Subcutaneous abdominal adipose tissue (tissue), 5 donors: ENCODE measurements around the gene GPRASP1.

ENCODE experiments used
- H3K27ac ChIP-seq: one replicate; pipeline ENCODE4 v1.7.0; 2013; ENCODE audit warnings: low read depth, mild to moderate bottlenecking, inconsistent platforms, low read length, moderate library complexity
- H3K27me3 ChIP-seq, 5 donors: one replicate each; pipeline ENCODE4 v1.7.0; 2013; ENCODE audit warnings: low read length in 5 of 5, inconsistent platforms in 1 of 5; ENCODE audit not compliant: control insufficient read depth in 5 of 5, insufficient read depth in 4 of 5
- H3K36me3 ChIP-seq, 5 donors: one replicate each; pipeline ENCODE4 v1.7.0; 2013; ENCODE audit warnings: low read length in 5 of 5; ENCODE audit not compliant: control insufficient read depth in 5 of 5, insufficient read depth in 5 of 5
- H3K4me1 ChIP-seq, 5 donors: one replicate each; pipeline ENCODE4 v1.7.0; 2013; ENCODE audit warnings: low read length in 5 of 5, mild to moderate bottlenecking in 3 of 5, moderate library complexity in 1 of 5; ENCODE audit not compliant: control insufficient read depth in 5 of 5, insufficient read depth in 5 of 5
- H3K4me3 ChIP-seq, 5 donors: one replicate each; pipeline ENCODE4 v1.7.0; 2013; ENCODE audit warnings: low read length in 5 of 5, low read depth in 1 of 5
- H3K9ac ChIP-seq, 5 donors: one replicate each; pipeline ENCODE4 v1.7.0; 2013; ENCODE audit warnings: low read length in 5 of 5, mild to moderate bottlenecking in 4 of 5, moderate library complexity in 3 of 5
- H3K9me3 ChIP-seq, 5 donors: one replicate each; pipeline ENCODE4 v1.7.0; 2013; ENCODE audit warnings: low read length in 5 of 5; ENCODE audit not compliant: control insufficient read depth in 5 of 5
- donor health status: healthy.
- donor health status: healthy.
- donor health status: healthy.
- donor health status: healthy.
- donor health status: healthy.

The GPRASP1 gene, protein sequence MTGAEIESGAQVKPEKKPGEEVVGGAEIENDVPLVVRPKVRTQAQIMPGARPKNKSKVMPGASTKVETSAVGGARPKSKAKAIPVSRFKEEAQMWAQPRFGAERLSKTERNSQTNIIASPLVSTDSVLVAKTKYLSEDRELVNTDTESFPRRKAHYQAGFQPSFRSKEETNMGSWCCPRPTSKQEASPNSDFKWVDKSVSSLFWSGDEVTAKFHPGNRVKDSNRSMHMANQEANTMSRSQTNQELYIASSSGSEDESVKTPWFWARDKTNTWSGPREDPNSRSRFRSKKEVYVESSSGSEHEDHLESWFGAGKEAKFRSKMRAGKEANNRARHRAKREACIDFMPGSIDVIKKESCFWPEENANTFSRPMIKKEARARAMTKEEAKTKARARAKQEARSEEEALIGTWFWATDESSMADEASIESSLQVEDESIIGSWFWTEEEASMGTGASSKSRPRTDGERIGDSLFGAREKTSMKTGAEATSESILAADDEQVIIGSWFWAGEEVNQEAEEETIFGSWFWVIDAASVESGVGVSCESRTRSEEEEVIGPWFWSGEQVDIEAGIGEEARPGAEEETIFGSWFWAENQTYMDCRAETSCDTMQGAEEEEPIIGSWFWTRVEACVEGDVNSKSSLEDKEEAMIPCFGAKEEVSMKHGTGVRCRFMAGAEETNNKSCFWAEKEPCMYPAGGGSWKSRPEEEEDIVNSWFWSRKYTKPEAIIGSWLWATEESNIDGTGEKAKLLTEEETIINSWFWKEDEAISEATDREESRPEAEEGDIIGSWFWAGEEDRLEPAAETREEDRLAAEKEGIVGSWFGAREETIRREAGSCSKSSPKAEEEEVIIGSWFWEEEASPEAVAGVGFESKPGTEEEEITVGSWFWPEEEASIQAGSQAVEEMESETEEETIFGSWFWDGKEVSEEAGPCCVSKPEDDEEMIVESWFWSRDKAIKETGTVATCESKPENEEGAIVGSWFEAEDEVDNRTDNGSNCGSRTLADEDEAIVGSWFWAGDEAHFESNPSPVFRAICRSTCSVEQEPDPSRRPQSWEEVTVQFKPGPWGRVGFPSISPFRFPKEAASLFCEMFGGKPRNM (N-terminal part only)

DNA sequence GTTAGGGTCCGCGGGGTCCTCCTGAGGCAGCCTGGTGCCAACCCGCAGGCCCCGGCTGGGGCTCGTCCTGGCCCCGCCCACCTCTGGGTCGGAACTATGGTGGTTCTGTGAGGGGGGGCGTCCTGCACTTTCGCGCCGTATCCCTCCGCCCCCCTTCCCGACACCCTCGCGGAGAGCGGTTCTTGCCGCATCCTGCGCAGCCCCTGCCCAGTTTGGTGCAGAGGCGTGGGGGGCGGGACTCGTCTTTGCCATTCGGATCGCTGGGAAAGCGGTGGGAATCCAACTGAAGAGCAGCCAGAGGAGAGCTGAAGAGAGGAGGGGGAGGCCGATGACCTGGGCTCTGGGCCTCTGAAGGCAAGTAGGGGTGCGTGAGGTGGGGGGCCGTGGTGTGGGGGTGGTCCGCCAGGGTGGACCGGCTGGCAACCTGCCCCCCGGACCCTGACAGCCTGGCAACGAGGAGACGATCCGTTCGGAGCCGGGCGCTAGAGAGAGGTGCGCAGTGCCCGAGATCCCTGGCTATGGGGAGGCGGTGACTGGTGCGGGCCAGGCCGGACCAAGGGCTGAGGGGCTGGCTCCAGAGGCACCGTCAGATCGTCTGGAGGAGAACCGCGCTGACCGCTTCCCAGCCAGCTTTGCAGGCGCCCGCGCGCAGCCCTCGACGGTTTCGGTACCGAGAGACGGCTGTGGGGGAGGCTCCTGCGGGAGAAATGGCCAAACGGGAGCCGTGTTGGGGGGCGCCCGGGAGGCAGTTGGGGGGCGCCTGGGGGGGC is at the start of gene GPRASP1:
Gene GPRASP1, plus strand, starts transcription at position 242 of the 770 bp plus-strand sequence. CDS start 2,431 bp downstream, outside the sequence.
- peak within 1 kb of the TSS; percentile 65 to 80 (median 69) for H3K4me3 ChIP-seq
- no peaks in the 10 kb centered on the region for H3K9me3 ChIP-seq
- H3K9ac ChIP-seq: peak within 1 kb of the TSS; percentile 8 to 77 (median 32)
- no peak within 1 kb of the TSS for H3K27ac ChIP-seq
- H3K36me3 ChIP-seq: no peaks in the 10 kb centered on the region
- H3K4me1 ChIP-seq: peaks cover 0 to 12% (median 4%) of the 10 kb centered on the region in 5 donors
- H3K27me3 ChIP-seq: peaks cover 0 to 5% (median 0%) of the 10 kb centered on the region in 5 donors

DNA sequence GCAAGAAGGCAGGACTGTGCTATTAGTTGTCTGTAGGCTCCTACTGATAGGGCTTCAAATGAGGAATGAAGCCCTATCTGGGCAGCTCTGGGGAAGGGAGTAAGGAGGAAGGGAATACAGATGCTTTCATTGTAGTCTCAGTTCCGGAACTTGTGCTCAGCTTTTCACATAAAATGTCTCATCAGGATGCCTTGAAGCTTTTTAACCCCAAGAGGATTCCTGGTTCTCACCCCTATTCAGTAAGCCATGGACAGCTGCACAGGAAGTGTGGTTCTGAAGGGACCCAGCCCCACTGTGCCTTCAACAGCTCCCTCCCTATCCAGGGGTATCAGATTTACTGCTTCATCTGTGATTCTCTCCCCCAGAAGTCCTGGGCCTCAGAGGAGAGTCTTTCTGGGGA is 47.0 kb upstream of the GPRASP1 start:
- Histone ChIP-seq H3K4me1 (peaks cover 0 to 11% (median 7%) of the 10 kb centered on the region in 5 donors), H3K27me3 (peaks cover 0 to 3% (median 0%) of the 10 kb centered on the region in 5 donors), H3K27ac (no peak overlapping the region), H3K9me3 (no peaks in the 10 kb centered on the region), H3K36me3 (peaks cover 0 to 6% (median 5%) of the 10 kb centered on the region in 5 donors), H3K9ac (no peak overlapping the region), H3K4me3 (no peak overlapping the region)

DNA sequence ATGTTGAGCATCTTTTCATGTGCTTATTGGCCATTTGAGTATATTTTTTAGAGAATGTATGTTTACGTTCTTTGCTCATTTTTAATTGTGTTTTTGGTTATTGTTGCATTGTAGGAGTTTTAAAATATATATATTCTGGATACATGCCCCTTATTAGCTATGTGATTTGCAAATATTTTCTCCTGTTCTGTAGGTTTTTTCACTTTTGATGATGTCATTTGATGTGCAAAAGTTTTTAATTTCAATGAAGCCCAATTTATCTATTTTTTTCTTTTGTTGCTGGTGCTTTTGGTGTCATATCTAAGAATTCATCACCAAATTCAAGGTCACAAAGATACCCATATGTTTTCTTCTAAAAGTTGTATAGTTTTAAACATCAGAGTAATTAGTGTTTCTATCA is 45.2 kb upstream of the GPRASP1 start:
- Histone ChIP-seq H3K27ac (no peak overlapping the region), H3K36me3 (peaks cover 0 to 8% (median 6%) of the 10 kb centered on the region in 5 donors), H3K4me1 (no peaks in the 10 kb centered on the region), H3K9ac (no peak overlapping the region), H3K9me3 (no peaks in the 10 kb centered on the region), H3K4me3 (no peak overlapping the region), H3K27me3 (no peaks in the 10 kb centered on the region)

DNA sequence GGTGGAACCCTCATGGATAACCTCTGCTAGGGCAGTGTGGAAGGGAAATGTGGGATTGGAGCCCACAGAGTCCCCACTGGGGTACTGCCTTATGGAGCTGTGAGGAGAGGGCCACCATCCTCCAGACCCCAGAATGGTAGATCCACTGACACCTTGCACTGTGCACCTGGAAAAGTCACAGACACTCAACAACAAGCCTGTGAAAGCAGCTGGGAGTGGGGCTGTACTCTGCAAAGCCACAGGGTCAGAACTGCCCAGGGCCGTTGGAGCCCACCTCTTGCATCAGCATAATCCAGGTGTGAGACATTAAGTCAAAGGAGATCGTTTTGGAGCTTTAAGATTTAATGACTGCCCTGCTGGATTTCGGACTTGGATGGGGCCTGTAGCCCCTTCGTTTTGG is 40.4 kb upstream of the GPRASP1 start:
- H3K27ac ChIP-seq: no peak overlapping the region
- H3K27me3 ChIP-seq: no peaks in the 10 kb centered on the region
- no peaks in the 10 kb centered on the region for H3K4me1 ChIP-seq
- no peaks in the 10 kb centered on the region for H3K9me3 ChIP-seq
- H3K4me3 ChIP-seq: no peak overlapping the region
- no peak overlapping the region for H3K9ac ChIP-seq
- H3K36me3 ChIP-seq: peaks cover 0 to 4% (median 0%) of the 10 kb centered on the region in 5 donors

DNA sequence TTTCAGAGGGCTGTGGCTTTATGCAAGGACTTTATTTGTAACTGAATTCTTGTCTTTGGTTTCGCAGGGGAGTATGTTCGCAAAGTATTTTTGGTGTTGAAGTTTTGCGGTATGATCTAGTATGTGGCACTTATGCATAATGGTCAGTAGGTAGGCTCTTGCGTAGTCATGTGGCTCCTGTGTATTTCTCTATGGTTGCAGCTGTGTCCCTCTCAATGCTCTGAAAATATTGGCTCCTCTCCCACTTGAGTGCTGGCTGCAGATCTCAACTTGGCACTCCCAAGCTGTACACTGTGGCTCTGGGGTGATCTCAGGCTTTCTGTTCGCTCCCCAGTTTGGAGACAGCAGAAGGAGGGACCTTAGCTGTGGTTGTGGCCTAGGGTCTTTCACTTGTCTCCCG is 27.2 kb upstream of the GPRASP1 start:
- Histone ChIP-seq H3K36me3 (no peaks in the 10 kb centered on the region), H3K9ac (no peak overlapping the region), H3K27ac (no peak overlapping the region), H3K4me3 (no peak overlapping the region), H3K9me3 (peaks cover 0 to 25% (median 14%) of the 10 kb centered on the region in 5 donors), H3K4me1 (peaks cover 0 to 2% (median 0%) of the 10 kb centered on the region in 5 donors), H3K27me3 (peaks cover 0 to 4% (median 2%) of the 10 kb centered on the region in 5 donors)

DNA sequence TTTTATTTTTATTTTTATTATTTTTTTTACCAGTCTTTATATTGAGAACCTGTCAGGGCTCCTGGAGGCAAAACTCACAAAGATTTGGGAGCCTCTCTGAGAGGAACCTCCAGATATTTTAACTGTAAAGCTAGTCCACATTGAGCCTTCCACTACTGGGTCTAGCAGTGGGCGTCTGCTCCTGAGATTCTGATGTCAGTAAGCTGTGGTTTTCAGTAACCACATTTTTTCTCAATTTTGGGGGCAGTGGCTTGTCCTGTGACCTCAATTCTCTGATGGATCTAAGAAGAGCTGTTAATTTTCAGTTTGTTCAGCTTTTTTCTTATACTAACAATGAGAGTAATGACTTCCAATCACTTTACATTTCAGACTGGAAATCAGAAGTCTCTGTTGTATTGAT is 23.6 kb upstream of the GPRASP1 start:
- peaks cover 0 to 2% (median 0%) of the 10 kb centered on the region in 5 donors for H3K9me3 ChIP-seq
- no peak overlapping the region for H3K27ac ChIP-seq
- peaks cover 0 to 2% (median 0%) of the 10 kb centered on the region in 5 donors for H3K4me1 ChIP-seq
- H3K36me3 ChIP-seq: no peaks in the 10 kb centered on the region
- peaks cover 0 to 7% (median 3%) of the 10 kb centered on the region in 5 donors for H3K27me3 ChIP-seq
- no peak overlapping the region for H3K9ac ChIP-seq
- no peak overlapping the region for H3K4me3 ChIP-seq

DNA sequence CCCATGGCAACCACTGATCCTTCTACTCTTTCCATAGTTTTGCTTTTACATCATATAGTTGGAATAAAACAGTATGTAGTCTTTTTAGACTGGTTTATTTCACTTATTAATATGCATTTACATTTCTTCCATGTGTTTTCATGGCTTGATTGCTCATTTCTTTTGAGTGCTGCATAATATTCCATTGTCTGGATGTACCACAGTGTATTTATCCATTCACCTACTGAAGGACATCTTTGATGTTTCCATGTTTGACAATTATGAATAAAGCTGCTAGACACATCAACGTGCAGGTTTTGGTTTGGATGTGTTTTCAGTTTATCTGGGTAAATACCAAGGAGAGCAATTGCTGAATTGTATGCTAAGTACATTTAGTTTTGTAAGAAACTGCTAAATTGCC is 13.7 kb upstream of the GPRASP1 start:
- Histone ChIP-seq H3K27me3 (no peaks in the 10 kb centered on the region), H3K4me1 (no peaks in the 10 kb centered on the region), H3K4me3 (no peak overlapping the region), H3K27ac (no peak overlapping the region), H3K9me3 (peaks cover 0 to 15% (median 7%) of the 10 kb centered on the region in 5 donors), H3K36me3 (no peaks in the 10 kb centered on the region), H3K9ac (no peak overlapping the region)

DNA sequence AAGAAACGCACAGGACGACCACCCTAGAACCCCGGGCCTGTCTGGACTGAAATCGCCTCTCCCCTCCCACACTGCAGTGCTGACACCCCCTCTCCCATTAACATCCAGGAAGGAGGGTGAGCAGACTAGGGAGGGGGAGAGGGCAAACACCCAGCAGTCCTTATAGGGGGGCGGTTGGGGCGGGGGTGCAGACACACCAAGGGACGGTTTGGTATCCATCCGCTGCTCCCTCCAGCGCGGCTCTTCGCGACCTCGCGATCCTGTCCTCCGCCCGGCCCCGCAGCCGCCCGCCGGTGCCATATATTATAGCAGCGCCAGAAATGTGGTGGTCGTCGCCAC is 411 bp upstream of the GPRASP1 start:
- Histone ChIP-seq H3K4me1 (peaks cover 0 to 12% (median 4%) of the 10 kb centered on the region in 5 donors), H3K9ac (peak overlapping the region in 2 of 5 donors; percentile 64 to 77), H3K36me3 (no peaks in the 10 kb centered on the region), H3K27me3 (peaks cover 0 to 4% (median 0%) of the 10 kb centered on the region in 5 donors), H3K4me3 (peak overlapping the region; percentile 49 to 72 (median 65)), H3K27ac (no peak overlapping the region), H3K9me3 (no peaks in the 10 kb centered on the region)

DNA sequence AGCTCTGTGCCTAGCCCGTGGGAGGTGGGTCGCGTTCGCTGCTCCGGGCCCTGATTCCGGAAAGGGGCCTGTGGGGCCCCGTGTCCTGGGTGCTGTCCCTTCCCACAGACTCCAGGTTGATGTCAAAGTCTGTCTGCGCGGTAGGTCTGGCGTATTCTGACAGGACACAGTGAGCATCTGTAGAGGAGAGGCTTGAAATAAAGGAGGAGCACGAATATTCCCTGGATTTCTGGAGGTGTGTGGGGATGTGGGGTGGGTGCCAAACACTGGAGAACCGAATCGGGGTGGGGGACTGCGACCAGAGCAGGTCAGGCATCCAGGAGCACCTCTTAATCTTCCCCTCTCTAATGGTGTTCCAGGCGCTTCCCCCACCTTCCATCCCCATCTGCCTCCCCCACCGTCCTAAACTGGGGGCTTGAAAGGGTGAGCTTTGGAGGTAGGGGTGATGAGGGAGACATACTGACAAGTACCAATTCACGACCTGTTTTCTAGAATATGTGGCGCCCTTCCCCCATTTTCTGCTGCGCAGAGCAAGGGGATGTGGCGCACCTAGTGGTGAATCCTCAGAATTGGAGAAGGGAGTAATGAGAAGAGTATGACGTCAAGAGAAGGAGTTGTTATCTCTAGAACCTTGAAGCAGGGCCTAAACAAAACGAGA is 877 bp downstream of the GPRASP1 start:
- Histone ChIP-seq H3K27ac (no peak overlapping the region), H3K36me3 (no peaks in the 10 kb centered on the region), H3K4me3 (peak overlapping the region; percentile 65 to 80 (median 69)), H3K9me3 (no peaks in the 10 kb centered on the region), H3K27me3 (peaks cover 0 to 6% (median 0%) of the 10 kb centered on the region in 5 donors), H3K4me1 (peaks cover 0 to 12% (median 4%) of the 10 kb centered on the region in 5 donors), H3K9ac (peak overlapping the region in 3 of 5 donors; percentile 8 to 77 (median 32))
